GM19099 (cell line): Measurements from ENCODE around the gene NOL9.

Source experiments
- POLR2A ChIP-seq: IDR thresholded peaks from 3 replicates; pipeline ENCODE4 v1.6.1; 2011; ENCODE audit warnings: low read depth; ENCODE audit not compliant: insufficient read length; ENCODE audit errors: extremely low read depth

NOL9 gene

GRCh38 chr1:6593810-6594209 is 39.5 kb upstream of the NOL9 start:
- no peak for TF ChIP-seq POLR2A

DNA sequence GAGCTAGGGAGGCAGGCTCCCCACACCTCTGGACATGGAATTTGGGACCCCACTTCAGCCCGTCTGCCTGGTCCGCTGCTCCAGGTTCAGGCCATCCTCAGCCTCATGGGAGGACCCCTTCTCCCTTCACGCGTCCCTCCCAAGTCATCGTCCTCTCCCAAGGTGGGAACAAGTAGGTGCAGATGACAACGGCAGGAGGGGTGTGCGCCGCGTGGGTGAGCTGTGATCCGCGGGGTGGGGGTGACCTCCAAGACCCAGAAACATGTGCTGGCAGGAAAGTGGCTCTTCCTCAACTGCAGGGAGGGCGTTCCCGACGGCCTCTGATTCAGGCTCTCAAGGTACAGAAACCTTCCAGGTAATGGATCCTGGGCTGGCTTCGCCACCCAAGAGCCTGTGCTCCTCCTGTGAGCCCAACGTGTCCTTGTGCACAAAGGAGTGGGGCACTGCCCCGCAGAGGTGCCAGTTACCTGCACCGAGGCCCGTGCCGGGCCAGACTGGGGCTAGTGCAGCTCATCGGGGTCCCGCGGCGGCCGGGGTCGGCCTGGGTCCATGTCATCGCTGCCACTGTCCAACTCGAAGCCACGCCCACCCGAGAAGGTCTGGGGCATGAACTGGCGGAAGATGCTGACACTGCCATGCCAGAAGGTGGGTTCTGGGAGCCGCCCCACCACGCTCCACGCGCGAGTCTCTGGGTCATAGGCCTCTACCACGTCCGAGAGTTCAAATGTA is 38.7 kb upstream of the NOL9 start:
- TF ChIP-seq POLR2A, result no peak

DNA sequence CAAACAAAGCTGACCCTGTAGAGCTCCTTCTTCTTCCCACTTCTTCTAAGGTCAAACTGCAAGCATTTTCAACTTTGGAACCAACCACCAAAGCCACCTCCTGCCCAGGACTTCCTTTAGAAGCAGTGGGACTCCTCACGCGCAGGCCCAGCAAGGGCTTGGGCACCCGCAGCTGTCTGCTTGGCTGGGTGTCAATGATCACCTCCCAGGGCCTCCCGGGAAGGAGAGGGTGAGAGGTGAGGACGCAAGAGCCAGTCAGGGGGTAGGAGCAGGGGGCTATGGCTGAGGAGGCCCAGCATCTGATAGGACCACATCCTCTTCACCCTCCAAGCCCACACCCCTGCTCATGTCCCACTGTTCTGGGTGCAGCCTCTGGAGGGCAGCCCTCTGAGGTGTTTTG is 38.1 kb upstream of the NOL9 start:
- no peak for TF ChIP-seq POLR2A

GRCh38 chr1:6591644-6592043 is 37.3 kb upstream of the NOL9 start:
- no peak for TF ChIP-seq POLR2A

- no peak for TF ChIP-seq POLR2A
Observed at GRCh38 chr1:6591222-6591621, 36.9 kb upstream of the NOL9 start.

DNA sequence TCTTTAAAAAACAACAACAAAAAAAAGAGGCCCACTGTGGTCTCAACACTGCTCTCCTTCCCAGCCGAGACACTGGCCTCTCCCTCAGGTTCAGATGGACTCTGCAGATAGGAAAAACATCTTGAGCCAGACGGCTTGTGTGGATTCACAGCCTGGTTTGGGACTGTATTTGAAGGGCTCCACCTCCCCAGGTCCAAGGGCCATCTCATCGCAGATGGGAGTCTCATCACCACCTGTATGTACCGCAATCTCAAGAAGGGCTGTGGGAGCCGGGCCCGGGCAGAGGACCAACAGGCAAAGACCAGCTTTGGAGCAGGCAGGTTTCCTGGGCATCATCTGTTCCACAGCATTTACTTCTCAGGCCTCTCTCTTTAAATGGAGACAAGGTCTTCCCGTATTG is 35.7 kb upstream of the NOL9 start:
- TF ChIP-seq POLR2A, result no peak

- TF ChIP-seq POLR2A, result no peak
Observed at GRCh38 chr1:6588893-6589520, 34.7 kb upstream of the NOL9 start.

- TF ChIP-seq POLR2A, result no peak
Observed at GRCh38 chr1:6588128-6588892, 34.0 kb upstream of the NOL9 start.

GRCh38 chr1:6587261-6588005 is 33.1 kb upstream of the NOL9 start:
- no peak for TF ChIP-seq POLR2A

- no peak for TF ChIP-seq POLR2A
Observed at GRCh38 chr1:6586404-6586816, 32.1 kb upstream of the NOL9 start.

DNA sequence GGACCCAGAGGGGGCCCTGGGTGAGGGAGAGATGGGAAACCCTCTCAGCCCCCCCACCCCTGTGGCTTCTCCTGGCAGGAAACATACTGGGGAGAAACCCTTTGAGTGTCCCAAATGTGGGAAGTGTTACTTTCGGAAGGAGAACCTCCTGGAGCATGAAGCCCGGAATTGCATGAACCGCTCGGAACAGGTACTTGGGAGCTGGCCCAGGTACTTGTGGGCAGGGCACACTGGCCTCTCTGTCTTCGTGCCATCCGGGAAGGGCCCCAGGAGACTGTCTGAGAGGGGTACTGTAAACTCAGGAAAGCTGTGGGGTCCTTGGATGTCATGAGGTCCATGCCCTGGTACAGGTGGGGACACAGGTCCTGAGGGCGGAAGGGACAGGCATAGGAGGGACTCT is 31.5 kb upstream of the NOL9 start:
- TF ChIP-seq POLR2A, result no peak

GRCh38 chr1:6585081-6585722 is 30.9 kb upstream of the NOL9 start:
- no peak for TF ChIP-seq POLR2A

DNA sequence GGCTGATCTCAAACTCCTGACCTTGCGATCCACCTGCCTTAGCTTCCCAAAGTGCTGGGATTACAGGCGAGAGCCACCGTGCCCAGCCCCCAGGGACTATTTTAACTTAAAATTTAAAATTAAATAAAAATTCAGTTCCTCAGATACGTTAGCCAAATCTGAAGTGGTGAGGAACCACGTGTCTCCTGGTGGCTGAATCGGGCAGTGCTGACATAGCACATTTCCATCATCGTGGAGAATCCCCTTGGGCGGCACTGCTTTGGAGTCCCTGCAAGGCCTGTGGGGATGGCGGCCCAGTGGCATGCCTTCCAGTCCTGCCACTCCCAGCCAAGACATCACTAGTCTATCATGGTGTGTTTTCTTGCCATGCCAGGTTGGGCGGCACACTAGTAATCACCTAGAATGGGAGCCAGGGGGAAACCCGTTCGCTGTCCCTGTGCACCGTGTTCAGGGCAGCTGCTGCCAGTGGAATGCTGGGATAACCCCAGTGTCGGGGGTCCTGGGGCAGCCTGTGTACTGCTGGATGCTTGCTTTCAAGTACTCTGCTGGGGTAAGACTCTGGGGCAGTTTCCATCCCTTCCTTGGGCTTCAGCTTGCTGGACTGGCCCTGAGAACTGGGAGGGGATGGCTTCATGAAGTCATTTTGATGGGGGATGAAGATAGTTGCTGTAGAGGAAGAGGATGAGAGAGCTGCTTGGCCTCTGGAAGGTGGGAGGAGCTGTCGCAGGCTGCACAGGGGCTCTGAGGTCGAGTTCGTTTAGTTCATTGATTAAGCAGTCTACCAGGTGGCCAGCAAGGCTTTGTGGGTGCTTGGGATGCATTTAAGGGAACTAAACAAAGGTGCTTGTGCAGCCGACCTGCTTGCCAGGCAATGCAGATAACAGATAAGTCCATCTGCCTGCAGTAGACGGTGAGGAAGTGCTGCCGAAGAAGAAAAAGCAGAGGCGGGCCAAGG is 30.1 kb upstream of the NOL9 start:
- no peak for TF ChIP-seq POLR2A

GRCh38 chr1:6582370-6582769 is 28.1 kb upstream of the NOL9 start:
- no peak for TF ChIP-seq POLR2A
